Liver (tissue), 9 donors: ENCODE data around the gene OMA1. TPM values are rescaled to one million over a fixed set of nuclear protein-coding genes. Genes with fewer than 3 reads are reported as not detected.
A peak's percentile ranks its signal among the peaks of the same experiment; 100 is the strongest.

Experiments used
- DNase-seq: peaks from one replicate; pipeline ENCODE4 v3.0.0-alpha.2; 2017; ENCODE audit warnings: low spot score
- H3K27ac ChIP-seq, 2 donors: one replicate each; pipeline ENCODE4 v1.7.0; 2013; ENCODE audit warnings: inconsistent platforms in 2 of 2, low read length in 2 of 2, control low read depth in 1 of 2, low read depth in 1 of 2, mild to moderate bottlenecking in 1 of 2
- H3K27me3 ChIP-seq, 4 donors: one replicate each; pipeline versions ENCODE4 v1.6.1 to v1.7.0; 2013; ENCODE audit warnings: low read length in 3 of 4, inconsistent platforms in 1 of 4, mild to moderate bottlenecking in 1 of 4, moderate library complexity in 1 of 4; ENCODE audit not compliant: control insufficient read depth in 4 of 4, insufficient read depth in 4 of 4
- H3K36me3 ChIP-seq, 4 donors: one replicate each; pipeline versions ENCODE4 v1.6.1 to v1.7.0; 2013; ENCODE audit warnings: low read length in 3 of 4, mild to moderate bottlenecking in 3 of 4, low read depth in 1 of 4, moderate library complexity in 1 of 4; ENCODE audit not compliant: control insufficient read depth in 4 of 4, insufficient read depth in 3 of 4
- H3K4me1 ChIP-seq, 4 donors: one replicate each; pipeline versions ENCODE4 v1.6.1 to v1.7.0; 2013; ENCODE audit warnings: low read length in 3 of 4, mild to moderate bottlenecking in 3 of 4, moderate library complexity in 1 of 4; ENCODE audit not compliant: control insufficient read depth in 4 of 4, insufficient read depth in 4 of 4
- H3K4me3 ChIP-seq, 3 donors: one replicate each; pipeline versions ENCODE4 v1.6.1 to v1.7.0; 2013; ENCODE audit warnings: low read length in 3 of 3, control low read depth in 1 of 3, low read depth in 1 of 3, mild to moderate bottlenecking in 1 of 3
- H3K9ac ChIP-seq, 2 donors: one replicate each; pipeline ENCODE4 v1.7.0; 2013; ENCODE audit warnings: low read length in 2 of 2, mild to moderate bottlenecking in 2 of 2, moderate library complexity in 2 of 2, control low read depth in 1 of 2, low read depth in 1 of 2
- H3K9me3 ChIP-seq, 4 donors: one replicate each; pipeline versions ENCODE4 v1.6.1 to v1.7.0; 2013; ENCODE audit warnings: low read length in 3 of 4; ENCODE audit not compliant: control insufficient read depth in 4 of 4
- EGR1 ChIP-seq, 2 donors: IDR thresholded peaks; 2 replicates each; pipeline ENCODE4 v1.6.1; 2016 to 2018; ENCODE audit warnings: antibody characterized with exemption in 2 of 2, low read depth in 2 of 2
- FOXA2 ChIP-seq: IDR thresholded peaks from 2 replicates; pipeline ENCODE4 v1.6.1; 2016; ENCODE audit warnings: antibody characterized with exemption
- GABPA ChIP-seq, 2 donors: IDR thresholded peaks in 1 of 2; conservative IDR thresholded peaks in 1 of 2; 2 replicates each; pipeline ENCODE4 v1.6.1; 2016; ENCODE audit warnings: antibody characterized with exemption in 2 of 2, mild to moderate bottlenecking in 1 of 2, moderate library complexity in 1 of 2
- HNF4A ChIP-seq, 2 donors: conservative IDR thresholded peaks; 2 replicates each; pipeline ENCODE4 v1.6.1; 2016; ENCODE audit warnings: antibody characterized with exemption in 2 of 2, mild to moderate bottlenecking in 2 of 2
- HNF4G ChIP-seq: IDR thresholded peaks from 2 replicates; pipeline ENCODE4 v1.6.1; 2016; ENCODE audit warnings: antibody characterized with exemption
- JUND ChIP-seq, 2 donors: IDR thresholded peaks; 2 replicates each; pipeline ENCODE4 v1.6.1; 2016; ENCODE audit warnings: antibody characterized with exemption in 2 of 2
- NR2F2 ChIP-seq: IDR thresholded peaks from 2 replicates; pipeline ENCODE4 v1.6.1; 2016; ENCODE audit warnings: antibody characterized with exemption
- RAD21 ChIP-seq, 2 donors: IDR thresholded peaks; 2 replicates each; pipeline ENCODE4 v1.6.1; 2016; ENCODE audit warnings: antibody characterized with exemption in 2 of 2, mild to moderate bottlenecking in 2 of 2
- RXRA ChIP-seq, 2 donors: IDR thresholded peaks; 2 replicates each; pipeline ENCODE4 v1.6.1; 2017 to 2018; ENCODE audit warnings: antibody characterized with exemption in 2 of 2, mild to moderate bottlenecking in 1 of 2
- SP1 ChIP-seq: IDR thresholded peaks from 2 replicates; pipeline ENCODE4 v1.6.1; 2018; ENCODE audit warnings: antibody characterized with exemption, mild to moderate bottlenecking
- YY1 ChIP-seq: IDR thresholded peaks from 2 replicates; pipeline ENCODE4 v1.6.1; 2016; ENCODE audit warnings: antibody characterized with exemption, mild to moderate bottlenecking
- ZBTB33 ChIP-seq: IDR thresholded peaks from 2 replicates; pipeline ENCODE4 v1.6.1; 2016; ENCODE audit warnings: antibody characterized with exemption
- WGBS: extraction: QIAGEN DNeasy Blood & Tissue Kit; methylation state at CpG from one replicate; pipeline ENCODE4 v1.1.7; 2013; 5-methylcytosine and 5-hydroxymethylcytosine counted together
- polyA plus RNA-seq, 2 donors: library from polyadenylated mRNA; stranded (reverse) in 1 of 2; unstranded in 1 of 2; fragments of 200-250 nt in 1 of 2; fragments of >200 nt in 1 of 2; fragmentation: Nextera tagmentation in 1 of 2; extraction: Ambion mirVana in 1 of 2; gene quantifications; one replicate each; pipeline versions ENCODE4 v1.2.1 to v1.2.3, GENCODE V29; 2013 to 2015
- total RNA-seq, 2 donors: library from RNA; depleted of rRNA; stranded (reverse); fragments of >200 nt; gene quantifications; one replicate each; pipeline ENCODE4 v1.2.3, GENCODE V29; 2014
- TF ChIP-seq, protein P1 (sequence below): fragments of 150-350 bp; IDR thresholded peaks from 2 replicates; pipeline ENCODE4 v1.5.1; 2017; ENCODE audit warnings: improper control_type of control experiment, low read depth, low read length; ENCODE audit not compliant: missing input control
- donor health status: healthy.
- donor health status: healthy.
- donor health status: healthy.
- donor health status: healthy.
- donor health status: healthy.

OMA1 gene
- total and polyA plus RNA-seq, 4 donors: 9.1 to 31.0 (median 16.1) TPM

DNA sequence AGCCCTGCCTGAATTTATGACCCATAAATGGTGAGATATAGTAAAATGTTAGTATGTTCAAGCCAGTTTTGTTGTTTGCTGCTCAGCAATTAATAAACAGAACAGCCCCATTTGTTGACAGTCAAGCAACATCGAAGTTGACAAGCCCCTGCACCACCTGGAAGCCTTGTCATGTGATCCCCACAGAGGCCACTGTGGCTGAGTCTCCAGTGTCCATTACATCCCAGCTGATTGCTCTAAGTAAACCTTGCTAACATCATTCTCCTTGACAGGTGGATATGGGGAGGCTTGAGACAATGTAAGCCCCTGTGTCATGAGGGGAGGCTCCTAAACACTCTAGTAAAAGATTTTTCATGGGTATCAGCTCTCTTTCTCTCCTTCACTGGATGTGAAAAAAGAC, 48.0 kb upstream of the OMA1 start:
- no peak for TF ChIP-seq EGR1 (IDR thresholded peaks at IDR 0.05; ENCODE audit: low read depth in 2 of 2)
- no peak for TF ChIP-seq YY1
- TF ChIP-seq, protein P1, sequence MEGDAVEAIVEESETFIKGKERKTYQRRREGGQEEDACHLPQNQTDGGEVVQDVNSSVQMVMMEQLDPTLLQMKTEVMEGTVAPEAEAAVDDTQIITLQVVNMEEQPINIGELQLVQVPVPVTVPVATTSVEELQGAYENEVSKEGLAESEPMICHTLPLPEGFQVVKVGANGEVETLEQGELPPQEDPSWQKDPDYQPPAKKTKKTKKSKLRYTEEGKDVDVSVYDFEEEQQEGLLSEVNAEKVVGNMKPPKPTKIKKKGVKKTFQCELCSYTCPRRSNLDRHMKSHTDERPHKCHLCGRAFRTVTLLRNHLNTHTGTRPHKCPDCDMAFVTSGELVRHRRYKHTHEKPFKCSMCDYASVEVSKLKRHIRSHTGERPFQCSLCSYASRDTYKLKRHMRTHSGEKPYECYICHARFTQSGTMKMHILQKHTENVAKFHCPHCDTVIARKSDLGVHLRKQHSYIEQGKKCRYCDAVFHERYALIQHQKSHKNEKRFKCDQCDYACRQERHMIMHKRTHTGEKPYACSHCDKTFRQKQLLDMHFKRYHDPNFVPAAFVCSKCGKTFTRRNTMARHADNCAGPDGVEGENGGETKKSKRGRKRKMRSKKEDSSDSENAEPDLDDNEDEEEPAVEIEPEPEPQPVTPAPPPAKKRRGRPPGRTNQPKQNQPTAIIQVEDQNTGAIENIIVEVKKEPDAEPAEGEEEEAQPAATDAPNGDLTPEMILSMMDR: no peak
- TF ChIP-seq FOXA2: no peak
- no peak for TF ChIP-seq ZBTB33
- TF ChIP-seq RXRA (IDR thresholded peaks at IDR 0.05): no peak
- TF ChIP-seq JUND (IDR thresholded peaks at IDR 0.05): no peak
- TF ChIP-seq HNF4A (conservative IDR thresholded peaks at IDR 0.05): no peak
- Histone ChIP-seq H3K9me3 (no peaks in the 10 kb centered on the region), H3K4me3 (no peak overlapping the region), H3K27me3 (peaks cover 0 to 6% (median 0%) of the 10 kb centered on the region in 4 donors), H3K9ac (no peak overlapping the region), H3K27ac (no peak overlapping the region), H3K36me3 (no peaks in the 10 kb centered on the region), H3K4me1 (no peaks in the 10 kb centered on the region)
- DNase-seq: no peak
- WGBS: 75% methylated on average over 1 of the region's 1 CpG

GRCh38 chr1:58592522-58593134, 46.1 kb upstream of the OMA1 start:
- Histone ChIP-seq H3K9ac (no peak overlapping the region), H3K9me3 (no peaks in the 10 kb centered on the region), H3K4me1 (no peaks in the 10 kb centered on the region), H3K4me3 (no peak overlapping the region), H3K27ac (no peak overlapping the region), H3K36me3 (no peaks in the 10 kb centered on the region), H3K27me3 (no peaks in the 10 kb centered on the region)
- no peak for DNase-seq
- WGBS: 51% methylated on average over 5 of the region's 5 CpGs
- no peak for TF ChIP-seq EGR1 (IDR thresholded peaks at IDR 0.05; ENCODE audit: low read depth in 2 of 2)
- no peak for TF ChIP-seq RAD21 (IDR thresholded peaks at IDR 0.05)
- no peak for TF ChIP-seq SP1
- TF ChIP-seq HNF4G: no peak
- TF ChIP-seq NR2F2: peak; percentile 63
- TF ChIP-seq RXRA (IDR thresholded peaks at IDR 0.05): peak in 1 of 2 donors; percentile 29
- TF ChIP-seq JUND (IDR thresholded peaks at IDR 0.05): peak; percentile 15 to 17

DNA sequence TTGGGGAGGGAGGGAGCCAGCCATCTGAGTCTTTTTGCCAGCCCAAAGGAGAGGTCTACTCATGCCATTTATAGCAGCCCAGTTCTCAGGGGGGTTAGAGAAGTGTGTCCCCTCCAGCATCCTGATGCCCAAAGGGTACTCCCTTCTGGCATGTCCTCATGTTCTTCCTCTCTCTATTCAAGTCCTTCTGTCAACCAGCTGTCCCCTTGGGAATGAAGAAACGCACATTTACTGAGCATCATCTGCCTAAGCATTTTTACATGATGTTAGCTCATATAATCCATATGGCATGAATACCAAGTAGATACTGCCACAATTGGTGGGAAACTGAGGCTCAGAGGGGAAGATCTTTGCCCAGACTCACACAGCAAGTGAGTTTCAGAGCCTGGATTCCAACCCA, 45.3 kb upstream of the OMA1 start:
- H3K9me3 ChIP-seq: no peaks in the 10 kb centered on the region
- WGBS: 96% methylated on average over 1 of the region's 1 CpG
- H3K36me3 ChIP-seq: no peaks in the 10 kb centered on the region
- no peak overlapping the region for H3K4me3 ChIP-seq
- DNase-seq: no peak
- no peaks in the 10 kb centered on the region for H3K4me1 ChIP-seq
- TF ChIP-seq EGR1 (IDR thresholded peaks at IDR 0.05; ENCODE audit: low read depth in 2 of 2): no peak
- TF ChIP-seq GABPA (IDR thresholded peaks at IDR 0.05 in 1 of 2, conservative IDR thresholded peaks at IDR 0.05 in 1 of 2): no peak
- no peak for TF ChIP-seq SP1
- TF ChIP-seq HNF4A (conservative IDR thresholded peaks at IDR 0.05): no peak
- TF ChIP-seq RXRA (IDR thresholded peaks at IDR 0.05): no peak
- H3K27me3 ChIP-seq: no peaks in the 10 kb centered on the region
- no peak overlapping the region for H3K27ac ChIP-seq
- H3K9ac ChIP-seq: no peak overlapping the region
